Neural crest cell (in vitro differentiated cells): Measurements from ENCODE around the gene BRD3. TPM values are rescaled to one million over a fixed set of nuclear protein-coding genes. Genes with fewer than 3 reads are reported as not detected.

Experiments used
- DNase-seq: peaks from one replicate; pipeline ENCODE4 v3.0.0; 2021; ENCODE audit warnings: low read depth, mixed read lengths, low spot score
- H3K27ac Mint-ChIP-seq: one replicate; pipeline ENCODE4 v1.8.0; 2021; ENCODE audit warnings: mild to moderate bottlenecking, mixed read lengths; ENCODE audit not compliant: unreplicated experiment
- H3K27me3 Mint-ChIP-seq: 2 replicates; pipeline ENCODE4 v1.8.0; 2021; ENCODE audit warnings: low read depth, mild to moderate bottlenecking, mixed read lengths
- H3K36me3 Mint-ChIP-seq: 2 replicates; pipeline ENCODE4 v1.8.0; 2021; ENCODE audit warnings: low read depth, mild to moderate bottlenecking, mixed read lengths
- H3K4me1 Mint-ChIP-seq: 2 replicates; pipeline ENCODE4 v1.8.0; 2021; ENCODE audit warnings: mixed read lengths
- H3K4me3 Mint-ChIP-seq: one replicate; pipeline ENCODE4 v1.8.0; 2021; ENCODE audit warnings: mild to moderate bottlenecking, mixed read lengths
- H3K9me3 Mint-ChIP-seq: 2 replicates; pipeline ENCODE4 v1.8.0; 2021; ENCODE audit warnings: mixed read lengths
- CTCF ChIP-seq: fragments of 200-600 bp; sonication (generic); conservative IDR thresholded peaks from 2 replicates; pipeline ENCODE4 v1.5.0; 2021; ENCODE audit warnings: antibody characterized with exemption, mild to moderate bottlenecking
- total RNA-seq: library from RNA; stranded (reverse); gene quantifications from 2 replicates; pipeline ENCODE4 v1.2.1, GENCODE V29; 2021

Gene BRD3
- total RNA-seq, 1 donor from 2014 or later: 73.2 TPM

- Mint-ChIP-seq H3K9me3 (no peaks in the 10 kb centered on the region), H3K27ac (peak overlapping the region; percentile 43), H3K4me3 (peak overlapping the region; percentile 47), H3K27me3 (no peaks in the 10 kb centered on the region), H3K4me1 (peaks cover 25% of the 10 kb centered on the region), H3K36me3 (no peaks in the 10 kb centered on the region)
- no peak for TF ChIP-seq CTCF
- DNase-seq: no peak
Observed at GRCh38 chr9:134058716-134059115, 9.1 kb downstream of the BRD3 start.

- no peaks in the 10 kb centered on the region for H3K9me3 Mint-ChIP-seq
- DNase-seq: no peak
- TF ChIP-seq CTCF: no peak
- no peak overlapping the region for H3K4me3 Mint-ChIP-seq
- H3K27ac Mint-ChIP-seq: peak overlapping the region; percentile 62
- H3K36me3 Mint-ChIP-seq: no peaks in the 10 kb centered on the region
- peaks cover 25% of the 10 kb centered on the region for H3K4me1 Mint-ChIP-seq
- no peaks in the 10 kb centered on the region for H3K27me3 Mint-ChIP-seq
Observed at GRCh38 chr9:134057751-134058701, 9.8 kb downstream of the BRD3 start.

GRCh38 chr9:134057307-134057657 lies 10.5 kb downstream of the BRD3 start:
- Mint-ChIP-seq H3K4me3 (no peak overlapping the region), H3K9me3 (no peaks in the 10 kb centered on the region), H3K4me1 (peaks cover 21% of the 10 kb centered on the region), H3K36me3 (no peaks in the 10 kb centered on the region), H3K27me3 (no peaks in the 10 kb centered on the region), H3K27ac (peak overlapping the region; percentile 62)
- no peak for DNase-seq
- no peak for TF ChIP-seq CTCF

GRCh38 chr9:134056483-134057306 lies 11.1 kb downstream of the BRD3 start:
- Mint-ChIP-seq H3K4me1 (peaks cover 19% of the 10 kb centered on the region), H3K9me3 (no peaks in the 10 kb centered on the region), H3K27me3 (no peaks in the 10 kb centered on the region), H3K27ac (peak overlapping the region; percentile 62), H3K4me3 (no peak overlapping the region), H3K36me3 (no peaks in the 10 kb centered on the region)
- TF ChIP-seq CTCF: no peak
- no peak for DNase-seq

GRCh38 chr9:134055981-134056461 lies 11.8 kb downstream of the BRD3 start:
- Mint-ChIP-seq H3K27me3 (no peaks in the 10 kb centered on the region), H3K4me3 (no peak overlapping the region), H3K27ac (no peak overlapping the region), H3K4me1 (peaks cover 19% of the 10 kb centered on the region), H3K9me3 (no peaks in the 10 kb centered on the region), H3K36me3 (no peaks in the 10 kb centered on the region)
- DNase-seq: no peak
- no peak for TF ChIP-seq CTCF
